Endometrial microvascular endothelial cells (primary cell): ENCODE results near the gene GPATCH1. TPM values are rescaled to one million over a fixed set of nuclear protein-coding genes. Genes with fewer than 3 reads are reported as not detected.
"Not testable (repeated sequence)": the region's sequence is repeated elsewhere in the genome, so short reads cannot be mapped to it uniquely, and the experiment has no call there.

Experiments
- in situ Hi-C: cut with HindIII; loops from 2 replicates; pipeline ENCODE4 v1.10.0; 2017; ENCODE audit warnings: low sequenced_read_pairs, low pct_unique_long_range_greater_than_20kb; ENCODE audit errors: inconsistent ontology term
- total RNA-seq: library from RNA; depleted of rRNA; stranded (reverse); fragments of >200 nt; gene quantifications from one replicate; pipeline ENCODE4 v1.2.3, GENCODE V29; 2015; ENCODE audit errors: inconsistent ontology term

The GPATCH1 gene
- total RNA-seq, 1 donor from 2014 or later: 3.3 TPM

DNA sequence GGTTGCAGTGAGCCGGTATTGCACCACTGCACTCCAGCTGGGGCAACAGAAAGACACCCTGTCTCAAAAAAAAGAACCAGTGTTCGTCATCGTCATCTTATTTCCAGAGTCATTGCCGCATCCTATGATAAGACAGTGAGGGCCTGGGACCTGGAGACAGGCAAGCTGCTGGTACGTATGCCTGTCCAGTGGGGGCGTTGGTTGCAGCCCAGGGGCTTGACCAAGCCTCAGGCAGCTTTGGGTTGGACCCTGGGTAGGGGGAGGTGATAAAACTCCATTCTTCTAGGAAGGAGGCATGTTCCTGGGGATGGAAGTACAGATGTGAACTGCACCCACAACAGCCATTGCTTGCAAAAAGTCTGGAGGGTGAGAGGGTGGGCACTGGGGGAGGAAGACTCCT is 66.6 kb downstream of the GPATCH1 start:
- in situ Hi-C loops: no loop called here

DNA sequence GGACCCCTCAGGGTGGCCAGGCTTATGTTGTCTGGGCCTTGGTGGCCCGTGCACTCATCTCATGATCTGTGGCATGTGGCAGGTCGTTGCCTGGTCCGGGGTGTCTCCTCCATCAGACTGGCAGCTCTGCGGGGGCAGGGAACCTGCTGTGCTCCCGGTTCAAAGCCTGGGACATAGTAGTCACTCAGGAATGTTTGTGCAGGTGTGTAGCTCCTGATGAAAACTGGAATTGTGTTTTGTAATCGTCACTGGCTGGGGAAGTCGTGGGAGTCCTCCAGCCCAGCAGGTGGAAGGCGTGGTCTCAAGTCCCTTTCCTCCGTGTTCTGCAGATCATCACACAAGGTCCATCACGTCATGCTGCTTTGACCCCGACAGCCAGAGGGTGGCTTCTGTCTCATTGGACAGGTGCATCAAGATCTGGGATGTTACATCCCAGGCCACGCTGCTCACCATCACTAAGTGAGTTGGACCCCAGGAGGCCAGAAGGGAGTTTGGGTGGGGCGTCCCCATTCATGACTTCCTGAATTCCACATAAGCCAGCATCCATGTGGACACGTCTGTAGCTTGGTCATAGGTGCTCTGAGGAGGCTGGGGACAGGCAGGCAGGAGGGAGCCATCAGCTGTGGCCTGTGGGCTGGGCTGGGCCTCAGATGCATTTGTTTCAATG is 70.0 kb downstream of the GPATCH1 start:
- in situ Hi-C loops: no loop called here

DNA sequence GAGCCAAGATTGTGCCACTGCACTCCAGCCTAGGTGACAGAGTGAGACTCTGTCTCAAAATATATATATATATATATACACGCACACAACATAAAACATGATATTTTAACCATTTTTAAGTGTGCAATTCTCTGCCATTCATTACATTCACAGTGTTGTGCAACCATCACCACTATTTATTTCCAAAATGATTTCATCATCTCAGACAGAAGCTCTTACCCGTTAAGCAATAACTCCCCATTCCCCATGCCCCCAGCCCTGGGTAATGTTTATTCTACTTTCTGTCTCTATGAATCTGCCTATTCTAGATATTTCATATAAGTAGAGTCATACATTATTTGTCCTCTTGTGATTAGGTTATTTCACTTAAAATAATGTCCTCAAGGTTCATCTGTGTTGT is 71.2 kb downstream of the GPATCH1 start:
- in situ Hi-C loops: no loop called here

DNA sequence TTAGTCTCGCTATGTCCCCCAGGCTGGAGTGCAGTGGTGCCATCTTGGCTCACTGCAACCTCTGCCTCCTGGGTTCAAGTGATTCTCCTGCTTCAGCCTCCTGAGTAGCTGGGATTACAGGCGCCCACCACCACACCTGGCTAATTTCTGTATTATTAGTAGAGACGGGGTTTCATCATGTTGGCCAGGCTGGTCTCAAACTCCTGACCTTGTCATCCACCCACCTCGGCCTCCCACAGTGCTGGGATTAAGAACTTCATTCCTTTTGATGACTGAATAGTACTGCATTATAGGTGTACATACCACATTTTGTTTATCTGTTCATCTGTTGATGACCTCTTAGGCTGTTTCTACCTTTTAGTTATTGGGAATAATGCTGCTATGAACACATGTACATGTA is 71.6 kb downstream of the GPATCH1 start:
- in situ Hi-C loops: not testable (repeated sequence)

DNA sequence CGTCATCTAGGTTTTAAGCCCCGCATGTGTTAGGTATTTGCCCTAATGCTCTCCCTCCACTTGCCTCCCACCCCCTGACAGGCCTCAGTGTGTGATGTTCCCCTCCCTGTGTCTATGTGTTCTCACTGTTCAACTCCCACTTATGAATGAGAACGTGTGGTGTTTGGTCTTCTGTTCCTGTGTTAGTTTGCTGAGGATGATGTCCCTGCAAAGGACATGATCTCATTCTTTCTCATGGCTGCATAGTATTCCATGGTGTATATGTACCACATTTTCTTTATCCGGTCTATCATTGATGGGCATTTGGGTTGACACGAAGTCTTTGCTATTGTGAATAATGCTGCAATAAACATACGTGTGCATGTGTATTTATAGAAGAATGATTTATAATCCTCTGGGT is 73.3 kb downstream of the GPATCH1 start:
- in situ Hi-C loops: not testable (repeated sequence)

DNA sequence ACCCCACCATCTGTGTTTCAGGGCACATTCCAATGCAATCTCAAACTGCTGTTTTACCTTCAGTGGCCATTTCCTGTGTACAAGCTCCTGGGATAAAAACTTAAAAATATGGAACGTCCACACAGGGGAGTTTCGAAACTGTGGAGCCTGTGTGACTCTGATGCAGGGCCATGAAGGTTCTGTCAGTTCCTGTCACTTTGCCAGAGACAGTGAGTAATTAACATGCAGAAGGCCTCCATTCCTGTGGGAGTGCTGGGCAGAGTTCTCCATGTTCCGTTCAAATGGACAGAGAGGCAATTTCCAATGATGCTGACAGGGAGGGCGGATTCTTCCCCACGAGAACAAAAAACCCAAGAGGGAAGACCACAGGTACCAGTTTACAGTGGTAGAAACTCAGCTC is 75.4 kb downstream of the GPATCH1 start:
- in situ Hi-C loops: no loop called here

DNA sequence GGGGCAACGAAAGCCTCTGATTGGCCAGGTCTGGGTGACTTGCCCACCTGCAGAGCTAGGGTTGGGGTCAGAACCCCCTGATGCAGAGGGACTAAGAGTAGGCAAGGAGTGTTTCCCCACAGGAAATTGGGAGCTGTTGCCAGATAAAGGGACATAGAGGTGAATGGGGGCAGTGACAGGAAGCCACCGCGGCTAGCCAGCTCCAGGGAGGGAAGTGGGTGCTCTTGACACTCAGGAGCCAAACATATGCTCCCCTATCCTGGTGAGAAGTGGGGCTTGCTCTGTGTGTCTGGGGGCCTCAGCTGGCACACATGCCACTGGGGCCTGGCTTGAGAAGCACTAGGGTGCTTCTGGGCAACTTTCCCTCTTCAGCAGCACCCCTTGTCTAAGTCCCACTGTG is 76.9 kb downstream of the GPATCH1 start:
- in situ Hi-C loops: no loop called here

DNA sequence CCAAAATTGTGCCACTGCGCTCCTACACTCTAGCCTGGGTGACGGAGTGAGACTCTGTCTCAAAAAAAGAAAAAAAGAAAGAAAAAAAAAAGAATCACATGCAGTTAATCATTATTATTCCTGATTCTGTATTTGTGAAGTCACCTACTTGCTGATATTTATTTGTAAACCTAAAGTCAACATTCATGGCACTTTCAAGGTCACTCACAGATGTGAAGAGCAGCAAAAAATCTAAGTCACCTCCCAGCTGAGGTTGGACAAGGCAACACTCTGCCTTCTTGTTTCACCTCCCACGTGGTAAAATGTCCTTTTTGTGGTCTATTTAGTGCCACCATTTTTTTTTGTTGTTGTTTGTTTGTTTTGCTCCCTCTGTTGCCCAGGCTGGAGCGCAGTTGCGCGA is 77.4 kb downstream of the GPATCH1 start:
- in situ Hi-C loops: no loop called here

DNA sequence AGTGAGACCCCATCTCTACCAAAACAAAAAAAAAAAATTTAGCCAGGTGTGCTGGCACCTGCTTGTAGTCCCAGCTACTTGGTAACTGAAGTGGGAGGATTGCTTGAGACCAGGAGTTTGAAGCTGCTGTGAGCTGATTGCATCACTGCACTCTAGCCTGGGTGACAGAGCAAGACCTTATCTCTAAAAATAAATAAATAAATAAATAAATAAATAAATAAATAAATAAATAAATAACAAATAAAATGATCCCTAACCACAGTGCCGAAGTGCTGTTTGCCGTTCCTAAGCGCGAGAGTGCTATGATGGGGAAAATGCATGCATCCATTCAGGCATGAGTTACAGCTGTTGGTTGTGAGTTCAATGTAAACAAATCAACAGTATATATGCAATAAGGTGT is 78.2 kb downstream of the GPATCH1 start:
- in situ Hi-C loops: no loop called here

DNA sequence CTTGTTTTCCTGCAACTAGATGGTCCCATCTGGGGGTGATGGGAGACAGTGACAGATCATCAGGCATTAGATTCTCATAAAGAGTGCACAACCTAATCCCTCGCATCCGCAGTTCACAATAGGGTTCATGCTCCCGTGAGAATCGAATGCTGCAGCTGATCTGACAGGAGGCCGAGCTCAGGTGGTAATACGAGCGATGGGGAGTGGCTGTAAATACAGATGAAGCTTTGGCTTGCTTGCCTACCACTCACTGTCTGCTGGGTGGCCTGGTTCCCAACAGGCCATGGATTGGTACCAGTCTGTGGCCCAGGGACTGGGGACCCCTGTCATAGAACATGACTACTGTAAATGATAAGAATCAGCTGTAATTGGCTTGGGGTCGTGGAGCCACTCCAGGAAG is 78.9 kb downstream of the GPATCH1 start:
- in situ Hi-C loops: no loop called here

DNA sequence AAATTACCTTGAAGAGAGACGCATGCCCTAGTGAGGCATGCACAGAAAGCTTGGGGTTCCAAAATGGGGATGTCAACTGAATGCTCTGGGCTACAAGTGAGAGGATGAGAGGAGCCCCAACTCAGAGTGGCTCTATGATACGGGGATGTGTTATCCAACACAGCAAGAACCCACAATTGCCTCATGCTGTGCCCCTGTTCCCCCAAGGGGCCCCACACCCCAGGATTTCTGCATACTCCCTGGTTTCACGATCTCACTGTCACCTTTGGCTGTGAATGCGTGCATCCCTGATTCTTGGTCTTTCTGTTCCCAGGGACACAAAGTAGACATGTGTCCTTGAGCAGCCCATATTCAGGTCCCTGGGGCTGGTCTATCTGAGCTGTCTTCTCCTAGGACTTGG is 80.2 kb downstream of the GPATCH1 start:
- in situ Hi-C loops: no loop called here

DNA sequence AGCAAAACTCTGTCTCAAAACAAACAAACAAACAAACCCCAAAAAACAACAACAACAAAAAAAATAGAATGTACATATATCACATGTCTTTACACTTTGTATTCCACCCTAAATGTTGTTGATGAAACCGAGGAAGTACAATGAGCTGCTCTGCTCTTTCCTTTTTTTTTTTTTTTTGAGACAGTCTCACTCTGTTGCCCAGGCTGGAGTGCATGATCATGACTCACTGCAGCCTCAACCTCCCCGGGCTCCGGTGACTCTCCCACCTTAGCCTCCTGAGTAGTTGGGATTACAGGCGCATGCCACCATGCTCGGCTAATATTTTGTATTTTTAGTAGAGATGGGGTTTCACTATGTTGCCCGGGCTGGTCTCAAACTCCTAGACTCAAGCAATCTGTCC is 82.5 kb downstream of the GPATCH1 start:
- in situ Hi-C loops: no loop called here

DNA sequence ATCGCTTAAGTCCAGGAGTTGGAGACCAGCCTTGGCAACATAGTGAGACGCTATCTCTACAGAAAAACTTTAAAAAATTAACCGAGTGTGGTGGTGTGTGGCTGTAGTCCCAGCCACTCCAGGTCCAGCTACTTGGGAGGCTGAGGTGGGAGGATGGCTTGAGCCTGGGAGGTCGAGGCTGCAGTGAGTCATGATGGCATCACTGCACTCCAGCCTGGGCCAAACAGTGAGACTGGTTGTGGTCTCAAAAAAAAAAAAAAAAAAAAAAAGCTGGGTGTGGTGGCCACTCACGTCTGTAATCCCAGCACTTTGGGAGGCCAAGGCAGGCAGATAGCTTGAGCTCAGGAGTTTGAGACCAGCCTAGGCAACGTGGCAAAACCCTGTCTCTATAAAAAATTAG is 85.1 kb downstream of the GPATCH1 start:
- in situ Hi-C loops: not testable (repeated sequence)

DNA sequence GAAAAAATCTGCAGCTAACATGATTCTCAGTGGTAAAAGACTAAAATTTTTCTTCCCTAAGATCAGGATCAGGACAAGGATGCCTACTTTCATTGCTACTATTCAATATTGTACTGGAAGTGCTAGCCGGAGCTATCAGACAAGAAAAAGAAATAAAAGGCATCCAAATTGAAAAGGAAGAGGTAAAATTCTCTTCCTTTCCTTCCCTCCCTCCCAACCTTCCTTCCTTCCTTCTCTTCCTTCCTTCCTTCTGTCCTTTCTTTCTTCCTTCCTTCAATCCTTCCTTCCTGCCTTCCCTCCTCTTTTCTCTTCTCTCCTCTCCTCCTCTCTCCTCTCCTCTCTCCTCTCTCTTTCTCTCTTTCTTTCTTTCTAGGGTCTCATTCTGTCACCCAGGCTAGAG is 86.5 kb downstream of the GPATCH1 start:
- in situ Hi-C loops: no loop called here

DNA sequence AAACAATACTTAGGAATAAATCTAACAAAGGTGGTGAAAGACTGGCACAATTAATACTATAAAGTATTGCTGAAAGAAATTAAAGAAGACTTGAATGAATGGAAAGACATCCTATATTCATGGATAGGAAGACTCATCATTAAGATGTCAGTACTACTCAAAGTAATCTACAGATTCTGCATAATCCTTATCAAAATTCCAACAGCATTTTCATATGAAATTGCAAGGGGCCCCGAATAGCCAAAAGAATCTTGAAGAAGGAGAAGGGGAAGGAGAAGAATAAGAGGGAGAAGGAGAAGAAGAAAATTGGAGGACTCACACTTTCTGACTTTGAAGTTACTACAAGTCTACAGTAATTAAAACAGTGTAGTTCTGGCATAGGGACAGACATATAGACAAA is 87.5 kb downstream of the GPATCH1 start:
- in situ Hi-C loops: no loop called here

DNA sequence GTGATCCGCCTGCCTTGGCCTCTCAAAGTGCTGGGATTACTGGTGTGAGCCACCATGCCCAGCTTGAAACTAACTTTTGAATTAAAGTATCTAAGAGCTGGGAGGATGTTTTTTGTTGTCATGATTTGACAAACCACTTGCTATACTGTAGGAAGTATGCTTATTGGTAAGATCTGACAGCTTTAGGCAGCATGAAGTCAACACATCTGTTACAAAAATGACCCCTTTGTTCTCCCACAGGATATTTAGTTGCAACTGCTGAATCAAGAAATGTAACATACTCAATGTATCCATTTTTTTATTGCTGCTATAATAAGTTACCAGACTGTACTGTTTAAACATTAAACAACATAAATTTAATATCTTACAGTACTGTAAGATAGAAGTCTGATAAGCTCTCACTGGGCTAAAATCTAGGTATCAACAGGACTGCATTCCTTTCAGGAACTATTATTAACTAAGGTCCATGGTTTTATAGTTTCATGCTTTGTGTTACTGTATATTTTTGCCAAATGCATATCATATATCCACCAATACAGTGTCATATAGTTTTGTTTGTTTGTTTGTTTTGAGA is 90.3 kb downstream of the GPATCH1 start:
- in situ Hi-C loops: no loop called here

DNA sequence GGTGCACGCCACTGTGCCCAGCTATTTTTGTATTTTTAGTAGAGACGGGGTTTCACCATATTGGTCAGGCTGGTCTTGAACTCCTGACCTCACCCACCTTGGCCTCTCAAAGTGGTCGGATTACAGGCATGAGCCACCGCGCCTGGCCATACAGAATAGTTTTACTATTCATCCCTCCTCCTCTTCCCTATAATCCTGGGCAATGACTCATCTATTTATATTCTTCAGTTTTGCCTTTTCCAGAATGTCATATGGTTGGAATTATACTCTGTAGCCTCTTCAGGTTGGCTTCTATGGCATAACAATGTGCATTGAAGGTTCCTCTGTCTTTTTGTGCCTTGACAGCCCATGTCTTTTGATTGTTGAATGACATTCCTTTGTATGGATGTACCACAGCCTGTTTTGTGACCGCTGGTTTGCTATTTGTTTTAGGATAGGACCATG is 91.0 kb downstream of the GPATCH1 start:
- in situ Hi-C loops: no loop called here

DNA sequence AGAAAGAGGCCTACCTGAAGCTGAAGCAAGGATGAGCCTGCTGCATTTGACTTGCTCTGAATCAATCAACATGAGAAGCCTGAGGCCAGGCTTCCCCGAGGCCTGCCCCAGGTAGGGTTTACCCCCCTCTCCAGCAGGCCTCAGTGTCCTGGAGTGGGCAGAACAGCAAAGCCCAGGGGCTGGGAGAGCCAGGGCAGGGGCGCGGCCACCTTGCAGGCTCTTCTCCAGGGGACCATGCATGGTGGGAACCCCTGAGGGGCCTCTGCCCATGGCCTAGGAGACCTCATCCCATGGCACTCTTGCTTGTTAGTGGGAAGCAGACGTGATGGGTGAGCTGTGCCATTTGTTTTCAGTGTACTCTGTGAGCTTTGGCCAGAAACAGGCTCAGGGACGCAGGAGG is 93.2 kb downstream of the GPATCH1 start:
- in situ Hi-C loops: no loop called here

DNA sequence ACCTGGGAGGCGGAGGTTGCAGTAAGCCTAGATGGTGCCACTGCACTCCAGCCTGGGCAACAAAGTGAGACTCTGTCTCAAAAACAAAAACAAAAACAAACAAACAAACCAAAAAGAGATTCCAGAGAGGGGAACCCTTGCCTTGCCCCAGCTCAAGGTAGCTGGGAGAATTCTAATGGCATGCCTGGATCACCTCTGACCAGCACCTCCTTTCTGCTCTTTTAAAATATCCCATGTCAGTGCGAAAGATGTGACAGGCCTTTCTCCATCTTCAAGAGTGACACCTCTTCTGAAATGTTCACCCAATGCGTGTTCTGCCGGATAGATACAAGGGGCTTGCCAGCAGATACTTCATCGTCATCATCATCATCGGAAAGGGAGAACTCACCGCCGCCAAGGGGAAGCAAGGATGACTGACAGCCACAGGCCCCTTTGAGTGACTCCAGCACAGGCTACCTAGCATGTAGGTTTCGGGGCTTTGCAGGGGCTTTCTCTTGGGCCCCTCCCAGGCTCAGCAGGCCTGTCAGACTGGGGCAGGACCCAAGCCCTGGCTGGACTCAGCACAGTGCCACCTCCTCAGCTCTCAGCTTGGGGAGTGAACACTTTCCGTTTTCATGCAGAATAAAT is 94.3 kb downstream of the GPATCH1 start:
- in situ Hi-C loops: no loop called here

DNA sequence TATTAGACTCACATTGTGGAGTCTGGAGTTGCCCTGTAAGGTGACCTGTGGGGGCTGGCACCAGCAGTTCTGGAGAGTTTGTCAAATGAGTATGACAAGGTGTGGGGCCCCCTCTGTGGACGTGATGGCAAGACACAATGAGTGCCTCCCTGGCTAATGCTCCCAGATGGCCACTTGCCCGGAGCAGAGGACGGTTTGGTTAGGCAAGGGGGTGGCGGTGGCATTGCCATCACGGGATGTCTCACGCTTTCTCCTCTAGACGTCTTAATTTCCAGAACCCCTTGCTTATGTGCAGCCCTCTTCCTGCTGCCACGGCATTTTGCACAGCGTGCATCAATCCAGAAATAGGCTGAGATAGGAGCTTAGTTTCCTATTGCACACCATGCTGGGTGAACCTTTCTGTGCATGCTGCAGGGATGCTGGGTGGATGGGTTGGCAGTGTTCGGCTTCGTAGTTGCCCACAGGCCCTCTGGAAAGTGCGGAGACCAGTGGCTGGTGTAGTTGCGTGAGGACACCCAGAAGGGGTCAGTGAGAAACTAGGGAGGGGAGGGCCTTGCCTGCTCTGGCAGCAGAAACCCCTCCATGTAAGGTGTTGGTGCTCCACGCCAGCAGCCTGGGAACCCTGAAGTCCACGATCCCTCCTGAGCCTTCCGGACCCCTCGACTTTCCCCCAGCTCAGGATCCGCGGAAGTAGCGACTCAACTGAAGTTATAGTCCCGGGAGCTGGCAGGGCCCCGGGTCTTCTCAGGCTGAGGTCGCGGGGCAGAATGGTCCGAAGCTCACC is 95.1 kb downstream of the GPATCH1 start:
- in situ Hi-C loops: no loop called here
